ENCODE measurements around the gene KRTCAP3.
A peak's percentile ranks its signal among the peaks of the same experiment; 100 is the strongest.

KRTCAP3 gene

DNA sequence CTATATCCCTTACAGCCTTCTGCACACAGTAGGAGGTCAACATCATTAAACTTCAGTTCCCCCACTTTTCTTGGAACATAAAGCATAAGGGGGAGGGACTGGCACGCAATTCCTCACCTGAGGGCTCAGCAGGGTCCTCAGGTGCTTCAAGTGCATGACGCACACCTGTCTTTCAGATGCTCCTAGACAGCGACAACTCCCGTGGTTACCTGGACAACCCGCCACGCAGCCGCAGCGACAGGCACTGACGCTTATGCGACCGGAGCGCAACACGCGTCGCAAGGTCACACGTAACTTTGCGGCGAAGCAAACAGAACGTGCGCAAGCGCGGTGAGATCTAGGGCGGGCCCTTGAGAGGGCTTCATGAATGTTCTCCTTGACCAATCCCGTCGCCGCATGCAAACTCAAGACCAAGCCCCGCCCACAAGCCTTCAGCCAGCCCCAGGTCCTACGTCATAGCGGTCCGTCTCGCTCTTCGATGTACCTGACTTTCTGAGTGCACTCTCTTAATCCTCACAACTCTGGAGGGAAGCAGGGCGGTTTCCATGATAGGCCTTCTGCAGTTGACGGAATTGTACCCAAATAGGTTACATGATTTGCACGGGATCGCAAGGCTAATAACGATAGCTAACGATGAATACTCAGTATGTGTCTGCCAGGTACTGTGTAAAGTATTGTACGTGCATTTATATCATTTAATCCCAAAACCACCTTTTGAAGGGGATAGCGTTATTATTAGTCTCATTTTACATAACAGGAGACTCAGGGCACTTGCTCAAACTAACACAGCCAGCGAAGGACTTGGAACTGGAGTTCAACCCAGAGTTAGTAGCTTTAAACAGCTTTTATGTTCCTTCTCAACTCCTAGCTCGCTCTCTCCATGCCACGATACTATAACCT is 47.6 kb downstream of the KRTCAP3 start, which contains the start of gene IFT172:
Gene IFT172, minus strand, starts transcription at position 246 of the 900 bp plus-strand sequence. Its CDS starts 90 bp downstream, at position 156.
- peak; percentile 98 for DNase-seq (ENCODE audit: low read depth, low spot score)
- peak within 1 kb of the TSS; percentile 79 for H3K4me3 ChIP-seq (ENCODE audit: low read depth, low read length)
- TF ChIP-seq CTCF (IDR thresholded peaks at IDR 0.05; ENCODE audit: low read depth, low read length) = no peak
- in situ Hi-C loops (cut with HindIII; ENCODE audit: low sequenced_read_pairs) = no loop called here

- DNase-seq (ENCODE audit: low read depth, low spot score) = no peak
- no peak for TF ChIP-seq CTCF (IDR thresholded peaks at IDR 0.05; ENCODE audit: low read depth, low read length)
- H3K4me3 ChIP-seq (ENCODE audit: low read depth, low read length) = no peak overlapping the region
- in situ Hi-C loops (cut with HindIII; ENCODE audit: low sequenced_read_pairs) = no loop called here
Observed at GRCh38 chr2:27492557-27492956, 50.4 kb downstream of the KRTCAP3 start.

DNA sequence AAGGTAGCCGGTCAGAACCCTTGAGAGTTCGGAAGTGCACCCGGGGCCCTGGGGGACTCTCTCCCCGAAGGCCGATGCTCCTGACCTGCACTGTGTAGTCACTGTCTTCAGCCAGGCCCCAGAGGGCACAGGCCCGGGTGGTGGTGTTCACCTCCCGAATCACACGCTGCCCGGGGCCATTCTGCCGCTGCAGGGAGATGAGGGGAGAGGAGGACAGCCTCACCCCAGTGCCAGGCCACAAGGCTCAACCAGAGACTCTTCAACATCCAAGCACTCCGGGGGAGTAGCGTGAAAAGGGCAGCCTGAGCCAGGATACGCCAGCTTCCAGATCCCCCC is 51.7 kb downstream of the KRTCAP3 start:
- TF ChIP-seq CTCF (IDR thresholded peaks at IDR 0.05; ENCODE audit: low read depth, low read length) = no peak
- DNase-seq (ENCODE audit: low read depth, low spot score) = no peak
- in situ Hi-C loops (cut with HindIII; ENCODE audit: low sequenced_read_pairs) = no loop called here
- peak overlapping the region; percentile 73 for H3K4me3 ChIP-seq (ENCODE audit: low read depth, low read length)
